ENCODE results near the gene ST3GAL3. TPM values are rescaled to one million over a fixed set of nuclear protein-coding genes. Genes with fewer than 3 reads are reported as not detected.

The ST3GAL3 gene
- total RNA-seq, 2 donors from 2014 or later: 25.0 to 25.5 TPM

DNA sequence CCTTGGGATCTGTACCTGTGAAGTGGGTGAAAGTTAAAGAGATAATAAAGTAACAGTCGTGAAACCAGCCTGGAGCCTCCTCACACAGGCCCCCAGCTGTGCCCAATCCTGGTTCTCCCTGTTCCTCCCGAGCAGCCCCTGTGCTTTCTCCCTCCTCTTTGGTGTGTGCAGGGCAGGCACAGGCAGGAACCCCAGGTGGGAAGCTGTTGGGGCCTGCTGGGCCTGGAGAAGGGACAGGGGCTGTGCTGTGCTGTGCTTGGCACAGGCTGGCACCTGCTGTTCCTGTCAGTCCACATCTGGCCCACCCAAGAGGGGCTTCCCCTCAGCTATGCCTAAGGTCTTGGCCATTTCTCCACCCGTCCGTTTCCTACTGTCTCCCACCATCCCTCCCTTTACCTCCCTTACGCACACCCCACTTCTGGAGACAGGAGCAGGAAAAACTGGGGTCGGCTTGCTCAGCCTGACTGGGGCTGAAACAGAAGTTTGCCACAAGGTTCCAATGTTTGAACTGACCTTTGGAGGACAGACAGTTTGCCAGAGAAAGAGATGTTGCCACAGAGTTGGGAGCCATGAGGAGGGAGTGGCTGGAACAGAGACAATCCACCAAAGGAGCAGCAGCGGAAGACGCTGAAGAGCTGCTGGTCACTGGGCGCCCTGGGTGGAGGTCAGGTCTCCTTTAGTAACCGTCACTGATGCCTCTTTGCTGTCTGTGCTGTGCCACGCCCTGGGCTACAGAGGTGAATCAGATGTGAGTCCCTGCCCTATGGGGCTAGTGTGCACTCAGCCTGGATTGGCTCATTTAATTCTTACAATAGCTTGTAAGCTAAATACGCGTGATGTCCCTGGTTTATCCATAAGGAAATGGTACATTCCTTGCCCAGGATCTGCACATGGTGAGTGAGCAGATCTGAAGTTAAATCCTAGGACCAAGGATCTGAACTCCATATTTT is 207.5 kb downstream of the ST3GAL3 start:
- intact Hi-C loops (cut with DNase I): no loop called here

GRCh38 chr1:43919906-43920305 is 212.6 kb downstream of the ST3GAL3 start:
- DNase-seq (ENCODE audit: low spot score): no peak
- intact Hi-C loops (cut with DNase I): no loop called here

More for the DNA sequence above, 207.5 kb downstream of the ST3GAL3 start:
- DNase-seq (ENCODE audit: low spot score): peak; percentile 50

GRCh38 chr1:43921022-43921421 is 213.7 kb downstream of the ST3GAL3 start:
- no peak for DNase-seq (ENCODE audit: low spot score)
- intact Hi-C loops (cut with DNase I): no loop called here

DNA sequence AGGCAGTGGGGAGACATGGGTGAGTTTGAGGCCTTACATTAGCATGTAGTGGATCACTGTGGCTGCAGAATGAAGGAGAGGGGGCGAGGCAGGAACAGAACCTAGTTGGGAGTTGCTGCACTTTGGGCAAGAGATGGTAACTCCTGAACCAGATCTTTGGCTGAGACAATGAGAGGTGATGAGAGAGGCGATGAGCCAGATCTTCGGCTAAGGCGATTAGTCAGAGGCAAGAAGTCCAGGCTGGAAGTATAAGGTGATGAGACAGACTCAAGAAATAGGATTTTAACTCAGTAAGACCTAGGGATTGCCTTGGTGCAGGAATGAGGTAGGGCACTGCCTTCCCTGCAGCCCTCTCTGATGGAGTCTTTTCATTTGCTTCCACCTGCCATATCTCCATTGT is 217.2 kb downstream of the ST3GAL3 start:
- no peak for DNase-seq (ENCODE audit: low spot score)
- intact Hi-C loops (cut with DNase I): no loop called here

DNA sequence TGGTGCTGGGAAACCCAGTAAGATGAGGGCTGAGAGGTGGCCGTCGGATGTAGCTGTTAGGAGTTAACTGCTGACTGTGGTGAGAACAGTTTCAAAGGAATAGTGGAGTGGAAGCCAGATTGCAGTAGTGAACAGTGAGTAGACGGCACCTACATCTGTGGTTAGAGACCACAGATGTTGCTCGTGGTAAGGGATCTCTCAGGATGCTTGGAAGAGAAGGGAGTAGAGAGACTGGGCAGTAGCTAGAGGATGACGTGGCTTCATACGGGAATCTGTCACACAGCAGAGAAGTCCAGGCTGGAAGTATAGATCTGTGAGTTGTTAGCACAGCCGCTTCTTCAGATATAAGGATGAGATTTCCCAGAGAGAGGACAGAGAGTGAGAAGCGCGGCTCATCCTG is 218.5 kb downstream of the ST3GAL3 start:
- no peak for DNase-seq (ENCODE audit: low spot score)
- intact Hi-C loops (cut with DNase I): no loop called here

- DNase-seq (ENCODE audit: low spot score): no peak
- intact Hi-C loops (cut with DNase I): no loop called here
Measured at GRCh38 chr1:43930168-43930948, 223.0 kb downstream of the ST3GAL3 start.

GRCh38 chr1:43930949-43931275 is 223.6 kb downstream of the ST3GAL3 start:
- no peak for DNase-seq (ENCODE audit: low spot score)
- intact Hi-C loops (cut with DNase I): no loop called here

- no peak for DNase-seq (ENCODE audit: low spot score)
- intact Hi-C loops (cut with DNase I): no loop called here
Measured at GRCh38 chr1:43931711-43932660, 224.7 kb downstream of the ST3GAL3 start.

DNA sequence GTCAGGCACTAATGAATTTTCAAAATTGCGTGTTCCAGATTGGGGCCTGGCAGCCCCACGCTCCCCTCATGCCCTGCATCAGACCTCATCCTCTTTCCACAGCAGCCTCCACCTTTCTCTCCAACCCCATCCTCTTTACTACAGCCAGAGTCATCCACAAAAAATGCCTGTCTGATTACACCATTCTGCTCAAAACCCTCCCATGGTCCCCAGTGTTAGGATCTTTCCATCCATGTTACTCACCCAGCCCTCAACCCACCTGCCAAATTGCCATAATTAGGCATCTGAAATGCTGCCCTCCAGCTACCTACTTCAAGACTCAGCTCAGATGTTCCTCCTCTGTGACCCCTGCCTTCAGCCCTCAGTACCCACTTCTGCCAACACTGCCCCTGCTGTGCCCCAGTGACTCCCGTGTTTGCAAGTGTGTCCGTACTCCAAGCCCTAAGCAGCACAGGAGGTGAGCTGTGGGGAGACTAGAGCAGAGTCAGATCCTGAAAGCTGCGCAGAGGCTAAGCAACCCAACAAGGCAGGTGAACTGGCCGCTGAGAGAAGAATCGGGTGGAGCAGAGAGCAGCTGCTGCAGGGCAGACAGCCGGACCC is 225.6 kb downstream of the ST3GAL3 start:
- intact Hi-C loops (cut with DNase I): no loop called here
- DNase-seq (ENCODE audit: low spot score): no peak

DNA sequence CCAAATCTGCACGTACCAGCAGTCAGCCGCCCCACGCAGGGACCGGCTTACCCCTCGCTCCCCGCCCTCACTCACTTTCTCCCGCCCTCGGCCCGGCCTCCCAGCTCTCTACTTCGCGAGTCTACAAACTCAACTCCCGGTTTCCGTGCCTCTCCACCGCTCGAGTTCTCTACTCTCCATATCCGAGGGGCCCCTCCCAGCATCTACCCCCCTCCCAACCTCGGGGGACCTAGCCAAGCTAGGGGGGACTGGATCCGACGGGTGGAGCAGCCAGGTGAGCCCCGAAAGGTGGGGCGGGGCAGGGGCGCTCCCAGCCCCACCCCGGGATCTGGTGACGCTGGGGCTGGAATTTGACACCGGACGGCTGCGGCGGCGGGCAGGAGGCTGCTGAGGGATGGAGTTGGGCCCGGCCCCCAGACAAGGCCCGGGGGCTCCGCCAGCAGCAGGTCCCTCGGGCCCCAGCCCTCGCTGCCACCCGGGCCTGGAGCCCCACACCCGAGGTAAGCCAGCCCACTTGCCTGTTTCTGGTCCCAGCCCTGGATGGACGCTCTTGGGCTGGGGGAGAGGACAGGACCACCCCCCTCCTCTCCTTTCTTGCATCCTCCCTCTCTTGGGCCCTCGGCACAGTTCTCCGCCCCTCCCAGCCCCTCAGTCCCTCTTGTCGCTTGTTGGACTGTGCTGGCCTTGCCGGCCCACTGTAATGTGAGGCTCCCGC is 226.2 kb downstream of the ST3GAL3 start, which contains the start of gene ARTN:
Gene ARTN, plus strand, starts transcription at position 416 of the 715 bp plus-strand sequence. CDS start 1,856 bp downstream, outside the sequence.
- intact Hi-C loops (cut with DNase I): loop anchor here in 1 of 2 donors (2.0 kb wide), 1 partner anchor 169 kb away; no protein-coding TSS in a partner anchor

GRCh38 chr1:43934101-43934985 is 227.0 kb downstream of the ST3GAL3 start:
- DNase-seq (ENCODE audit: low spot score): peak; percentile 88
- intact Hi-C loops (cut with DNase I): loop anchor here in 1 of 2 donors (2.0 kb wide), 1 partner anchor 170 kb away; no protein-coding TSS in a partner anchor

More for the DNA sequence above, 226.2 kb downstream of the ST3GAL3 start, which contains the start of gene ARTN:
- DNase-seq (ENCODE audit: low spot score): peak; percentile 70

GRCh38 chr1:43934986-43935324 is 227.6 kb downstream of the ST3GAL3 start:
- DNase-seq (ENCODE audit: low spot score): no peak
- intact Hi-C loops (cut with DNase I): loop anchor here (2.0 to 5.0 kb wide), 2 partner anchors 170 to 173 kb away; no protein-coding TSS in a partner anchor

GRCh38 chr1:43935711-43936427 is 228.5 kb downstream of the ST3GAL3 start:
- intact Hi-C loops (cut with DNase I): loop anchor here (2.0 to 5.0 kb wide), 2 partner anchors 171 to 174 kb away; no protein-coding TSS in a partner anchor
- DNase-seq (ENCODE audit: low spot score): peak; percentile 68

DNA sequence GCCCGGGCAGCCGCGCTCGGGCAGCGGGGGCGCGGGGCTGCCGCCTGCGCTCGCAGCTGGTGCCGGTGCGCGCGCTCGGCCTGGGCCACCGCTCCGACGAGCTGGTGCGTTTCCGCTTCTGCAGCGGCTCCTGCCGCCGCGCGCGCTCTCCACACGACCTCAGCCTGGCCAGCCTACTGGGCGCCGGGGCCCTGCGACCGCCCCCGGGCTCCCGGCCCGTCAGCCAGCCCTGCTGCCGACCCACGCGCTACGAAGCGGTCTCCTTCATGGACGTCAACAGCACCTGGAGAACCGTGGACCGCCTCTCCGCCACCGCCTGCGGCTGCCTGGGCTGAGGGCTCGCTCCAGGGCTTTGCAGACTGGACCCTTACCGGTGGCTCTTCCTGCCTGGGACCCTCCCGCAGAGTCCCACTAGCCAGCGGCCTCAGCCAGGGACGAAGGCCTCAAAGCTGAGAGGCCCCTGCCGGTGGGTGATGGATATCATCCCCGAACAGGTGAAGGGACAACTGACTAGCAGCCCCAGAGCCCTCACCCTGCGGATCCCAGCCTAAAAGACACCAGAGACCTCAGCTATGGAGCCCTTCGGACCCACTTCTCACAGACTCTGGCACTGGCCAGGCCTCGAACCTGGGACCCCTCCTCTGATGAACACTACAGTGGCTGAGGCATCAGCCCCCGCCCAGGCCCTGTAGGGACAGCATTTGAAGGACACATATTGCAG is 229.3 kb downstream of the ST3GAL3 start:
- peak; percentile 78 for DNase-seq (ENCODE audit: low spot score)
- intact Hi-C loops (cut with DNase I): loop anchor here in 1 of 2 donors (5.0 kb wide), 1 partner anchor 174 kb away; no protein-coding TSS in a partner anchor

- intact Hi-C loops (cut with DNase I): loop anchor here in 1 of 2 donors (5.0 kb wide), 1 partner anchor 175 kb away; no protein-coding TSS in a partner anchor
- DNase-seq (ENCODE audit: low spot score): peak; percentile 79
Measured at GRCh38 chr1:43937179-43937865, 230.0 kb downstream of the ST3GAL3 start.
